GM23338 (cell line): ENCODE measurements around the gene DPF3. TPM values are rescaled to one million over a fixed set of nuclear protein-coding genes. Genes with fewer than 3 reads are reported as not detected.

ENCODE experiments used
- ATAC-seq: fragments of 200-7000 bp; cut with Tn5 transposase; 3 replicates; pipeline ENCODE4 v1.9.1; 2020
- DNase-seq: peaks from one replicate; pipeline ENCODE4 v3.0.0-alpha.2; 2015; ENCODE audit warnings: low spot score
- H2AFZ ChIP-seq: fragments of 200-600 bp; sonication (generic); 2 replicates; pipeline ENCODE4 v1.8.0; 2016; ENCODE audit warnings: antibody characterized with exemption, mild to moderate bottlenecking, moderate library complexity
- H3F3A ChIP-seq: fragments of 200-600 bp; sonication (generic); replicated peaks from 2 replicates; pipeline ENCODE4 v1.8.0; 2017; ENCODE audit warnings: antibody characterized with exemption, mixed run types, low read depth
- H3K27ac ChIP-seq: fragments of 200-600 bp; sonication (generic); 2 replicates; pipeline ENCODE4 v1.6.1; 2016; ENCODE audit warnings: low read depth
- H3K27me3 ChIP-seq: fragments of 200-600 bp; sonication (generic); 2 replicates; pipeline ENCODE4 v1.8.0; 2016; ENCODE audit warnings: mild to moderate bottlenecking, mixed run types, moderate library complexity; ENCODE audit not compliant: insufficient read depth
- H3K36me3 ChIP-seq: fragments of 200-600 bp; sonication (generic); 2 replicates; pipeline ENCODE4 v1.8.0; 2016; ENCODE audit warnings: mild to moderate bottlenecking; ENCODE audit not compliant: insufficient read depth
- H3K4me1 ChIP-seq: fragments of 200-600 bp; sonication (generic); 2 replicates; pipeline ENCODE4 v1.8.0; 2016; ENCODE audit warnings: mild to moderate bottlenecking, moderate library complexity; ENCODE audit not compliant: insufficient read depth
- H3K4me2 ChIP-seq: fragments of 200-600 bp; sonication (generic); 2 replicates; pipeline ENCODE4 v1.7.1; 2017; ENCODE audit warnings: mixed run types
- H3K4me3 ChIP-seq: fragments of 200-600 bp; sonication (generic); 2 replicates; pipeline ENCODE4 v1.6.1; 2016; ENCODE audit warnings: mixed run types
- H3K79me2 ChIP-seq: fragments of 200-600 bp; sonication (generic); replicated peaks from 2 replicates; pipeline ENCODE4 v1.8.0; 2017; ENCODE audit warnings: mild to moderate bottlenecking; ENCODE audit not compliant: insufficient read depth
- H3K9me2 ChIP-seq: fragments of 200-600 bp; sonication (generic); 2 replicates; pipeline ENCODE4 v1.8.0; 2017; ENCODE audit not compliant: insufficient read depth
- H4K20me1 ChIP-seq: fragments of 200-600 bp; sonication (generic); replicated peaks from 2 replicates; pipeline ENCODE4 v1.8.0; 2017; ENCODE audit warnings: mild to moderate bottlenecking; ENCODE audit not compliant: insufficient read depth
- H3K27ac Mint-ChIP-seq: 2 replicates; pipeline ENCODE4 v1.8.0; 2020; ENCODE audit warnings: inconsistent platforms, mild to moderate bottlenecking, moderate library complexity, mixed read lengths
- H3K27me3 Mint-ChIP-seq: 3 replicates; pipeline ENCODE4 v1.8.0; 2022; ENCODE audit warnings: low read depth, mild to moderate bottlenecking, moderate library complexity, mixed read lengths, inconsistent platforms; ENCODE audit not compliant: insufficient read depth, poor library complexity
- H3K36me3 Mint-ChIP-seq: 3 replicates; pipeline ENCODE4 v1.8.0; 2021; ENCODE audit warnings: low read depth, mild to moderate bottlenecking, inconsistent platforms, moderate library complexity, mixed read lengths
- H3K4me1 Mint-ChIP-seq: 3 replicates; pipeline ENCODE4 v1.8.0; 2020; ENCODE audit warnings: mild to moderate bottlenecking, inconsistent platforms, mixed read lengths
- H3K4me3 Mint-ChIP-seq: 3 replicates; pipeline ENCODE4 v1.8.0; 2021; ENCODE audit warnings: moderate library complexity, mild to moderate bottlenecking, inconsistent platforms, mixed read lengths
- H3K9me3 Mint-ChIP-seq: 3 replicates; pipeline ENCODE4 v1.8.0; 2020; ENCODE audit warnings: moderate library complexity, mild to moderate bottlenecking, inconsistent platforms, mixed read lengths
- CTCF ChIP-seq, 2 experiments: fragments of 200-600 bp in 1 of 2; sonication (generic) in 1 of 2; conservative IDR thresholded peaks; 2 replicates each; pipeline versions ENCODE4 v1.5.1 to v1.6.1; 2016 to 2017; ENCODE audit warnings: antibody characterized with exemption in 2 of 2, low read depth in 2 of 2, mild to moderate bottlenecking in 2 of 2, moderate library complexity in 1 of 2
- EZH2 ChIP-seq: fragments of 200-600 bp; sonication (generic); IDR thresholded peaks from one replicate; pipeline ENCODE4 v1.8.0; 2017; ENCODE audit warnings: antibody characterized with exemption, mild to moderate bottlenecking, low read depth; ENCODE audit not compliant: unreplicated experiment
- JUNB ChIP-seq: IDR thresholded peaks from one replicate; pipeline ENCODE4 v1.6.1; 2016; ENCODE audit warnings: antibody characterized with exemption; ENCODE audit not compliant: unreplicated experiment
- ZNF114 ChIP-seq: fragments of 250-450 bp; sonication (Bioruptor Pico); IDR thresholded peaks from 2 replicates; pipeline ENCODE4 v1.5.0; 2020; ENCODE audit warnings: mild to moderate bottlenecking, moderate library complexity
- ZNF462 ChIP-seq: fragments of 250-450 bp; sonication (Bioruptor Pico); IDR thresholded peaks from 2 replicates; pipeline ENCODE4 v1.5.0; 2020; ENCODE audit warnings: mild to moderate bottlenecking, moderate library complexity
- polyA plus RNA-seq: library from polyadenylated mRNA; unstranded; fragments of >200 nt; fragmentation: Nextera tagmentation; extraction: Ambion mirVana; gene quantifications from 2 replicates; pipeline ENCODE4 v1.2.1, GENCODE V29; 2016
- total RNA-seq: library from RNA; depleted of rRNA; stranded (reverse); fragments of >200 nt; shearing (Covaris generic); gene quantifications from 2 replicates; pipeline ENCODE4 v1.2.3, GENCODE V29; 2014
- TF ChIP-seq, protein P1 (sequence below): IDR thresholded peaks from one replicate; pipeline ENCODE4 v1.6.1; 2018; ENCODE audit warnings: antibody characterized with exemption; ENCODE audit not compliant: unreplicated experiment

The DPF3 gene
- total and polyA plus RNA-seq, 2 experiments from 2014 or later: 0.18 to 1.0 TPM

DNA sequence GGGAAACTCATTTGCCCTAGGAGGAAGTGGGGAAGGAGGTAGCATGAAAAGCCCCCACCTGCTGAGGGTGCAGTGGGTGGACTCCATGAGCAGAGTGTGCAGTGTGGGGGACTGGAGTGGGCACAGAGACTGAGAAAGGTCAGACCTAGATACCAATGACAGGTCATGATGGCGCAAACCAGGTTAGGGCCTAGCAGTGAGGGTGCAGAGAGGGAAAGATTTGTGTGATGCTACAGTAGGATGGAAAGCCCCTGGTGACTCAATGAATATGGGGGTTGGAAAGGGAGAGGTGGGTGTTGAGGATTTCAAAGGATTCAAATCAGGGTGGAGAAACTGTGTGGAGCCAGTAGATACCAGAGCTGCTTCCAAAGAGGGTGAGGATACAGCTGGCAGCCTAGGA, 319.2 kb downstream of the DPF3 start:
- H3K36me3 Mint-ChIP-seq: no peaks in the 10 kb centered on the region; the same call in 2 of the 3 replicates
- Histone ChIP-seq H3K36me3 (no peaks in the 10 kb centered on the region), H4K20me1 (no peaks in the 10 kb centered on the region), H3K27me3 (no peaks in the 10 kb centered on the region), H3K4me3 (no peak overlapping the region), H3K27ac (no peak overlapping the region), H3K9me2 (no peaks in the 10 kb centered on the region), H3F3A (no peaks in the 10 kb centered on the region), H3K4me1 (no peaks in the 10 kb centered on the region), H2AFZ (no peak overlapping the region), H3K4me2 (no peak overlapping the region), H3K79me2 (no peaks in the 10 kb centered on the region)
- TF ChIP-seq EZH2 (no peak), JUNB (no peak), ZNF114 (CRISPR knock-in tag) (no peak), ZNF462 (CRISPR knock-in tag) (no peak)
- DNase-seq (no peak), ATAC-seq (no peak)
- no peak overlapping the region for H3K27ac Mint-ChIP-seq
- H3K4me1 Mint-ChIP-seq: 0 out of 3 replicates have a peak, but pooled peaks cover 4% of the 10 kb centered on the region
- H3K4me3 Mint-ChIP-seq: no peak overlapping the region
- peaks cover 3% of the 10 kb centered on the region for H3K27me3 Mint-ChIP-seq
- H3K9me3 Mint-ChIP-seq: peaks cover 5% of the 10 kb centered on the region; the same call in 2 of the 3 replicates

DNA sequence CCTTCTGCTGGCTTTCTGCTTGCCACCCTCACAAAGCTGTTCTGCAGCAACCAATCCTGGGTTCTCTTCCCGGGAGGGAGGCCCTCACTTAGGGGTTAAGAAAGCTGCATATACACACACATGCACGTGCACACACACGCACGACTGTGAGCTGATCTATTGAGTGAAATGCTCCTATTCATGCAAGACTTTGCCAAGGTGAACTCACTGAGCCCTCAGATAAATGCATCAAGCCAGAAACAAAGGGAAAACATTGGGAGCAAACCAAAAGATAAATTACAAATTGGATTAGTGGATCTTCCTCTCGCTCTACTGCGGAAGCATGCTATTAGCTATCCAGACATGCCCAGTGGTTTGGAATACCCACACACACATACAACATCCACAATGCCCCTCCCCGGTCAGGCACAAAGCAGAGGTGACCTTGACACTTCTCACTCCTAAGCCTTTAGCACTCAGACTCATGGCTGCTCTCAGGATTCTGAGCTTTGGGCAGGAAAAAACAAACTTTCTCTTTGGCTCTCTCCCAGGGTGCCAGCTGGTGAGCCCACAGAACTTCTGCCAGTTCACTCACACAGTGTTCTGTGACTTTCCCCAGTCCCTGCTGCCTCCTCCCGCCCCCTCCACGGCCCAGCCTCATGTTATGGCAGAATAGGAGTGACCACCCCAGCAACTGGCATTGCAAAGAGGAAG, 320.0 kb downstream of the DPF3 start:
- Mint-ChIP-seq H3K27me3 (peaks cover 3% of the 10 kb centered on the region), H3K9me3 (peaks cover 5% of the 10 kb centered on the region; the same call in 2 of the 3 replicates), H3K4me1 (0 out of 3 replicates have a peak, but pooled peaks cover 4% of the 10 kb centered on the region), H3K4me3 (no peak overlapping the region), H3K27ac (no peak overlapping the region), H3K36me3 (no peaks in the 10 kb centered on the region; the same call in 2 of the 3 replicates)
- no peak for ATAC-seq
- Histone ChIP-seq H3F3A (no peaks in the 10 kb centered on the region), H3K36me3 (no peaks in the 10 kb centered on the region), H2AFZ (no peak overlapping the region), H3K4me1 (no peaks in the 10 kb centered on the region), H3K79me2 (no peaks in the 10 kb centered on the region), H3K4me3 (no peak overlapping the region), H3K27ac (no peak overlapping the region), H3K9me2 (no peaks in the 10 kb centered on the region), H3K27me3 (no peaks in the 10 kb centered on the region), H4K20me1 (no peaks in the 10 kb centered on the region), H3K4me2 (no peak overlapping the region)
- peak; percentile 14 for DNase-seq
- no peak for TF ChIP-seq ZNF114 (CRISPR knock-in tag)
- TF ChIP-seq, protein P1, sequence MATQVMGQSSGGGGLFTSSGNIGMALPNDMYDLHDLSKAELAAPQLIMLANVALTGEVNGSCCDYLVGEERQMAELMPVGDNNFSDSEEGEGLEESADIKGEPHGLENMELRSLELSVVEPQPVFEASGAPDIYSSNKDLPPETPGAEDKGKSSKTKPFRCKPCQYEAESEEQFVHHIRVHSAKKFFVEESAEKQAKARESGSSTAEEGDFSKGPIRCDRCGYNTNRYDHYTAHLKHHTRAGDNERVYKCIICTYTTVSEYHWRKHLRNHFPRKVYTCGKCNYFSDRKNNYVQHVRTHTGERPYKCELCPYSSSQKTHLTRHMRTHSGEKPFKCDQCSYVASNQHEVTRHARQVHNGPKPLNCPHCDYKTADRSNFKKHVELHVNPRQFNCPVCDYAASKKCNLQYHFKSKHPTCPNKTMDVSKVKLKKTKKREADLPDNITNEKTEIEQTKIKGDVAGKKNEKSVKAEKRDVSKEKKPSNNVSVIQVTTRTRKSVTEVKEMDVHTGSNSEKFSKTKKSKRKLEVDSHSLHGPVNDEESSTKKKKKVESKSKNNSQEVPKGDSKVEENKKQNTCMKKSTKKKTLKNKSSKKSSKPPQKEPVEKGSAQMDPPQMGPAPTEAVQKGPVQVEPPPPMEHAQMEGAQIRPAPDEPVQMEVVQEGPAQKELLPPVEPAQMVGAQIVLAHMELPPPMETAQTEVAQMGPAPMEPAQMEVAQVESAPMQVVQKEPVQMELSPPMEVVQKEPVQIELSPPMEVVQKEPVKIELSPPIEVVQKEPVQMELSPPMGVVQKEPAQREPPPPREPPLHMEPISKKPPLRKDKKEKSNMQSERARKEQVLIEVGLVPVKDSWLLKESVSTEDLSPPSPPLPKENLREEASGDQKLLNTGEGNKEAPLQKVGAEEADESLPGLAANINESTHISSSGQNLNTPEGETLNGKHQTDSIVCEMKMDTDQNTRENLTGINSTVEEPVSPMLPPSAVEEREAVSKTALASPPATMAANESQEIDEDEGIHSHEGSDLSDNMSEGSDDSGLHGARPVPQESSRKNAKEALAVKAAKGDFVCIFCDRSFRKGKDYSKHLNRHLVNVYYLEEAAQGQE: no peak
- TF ChIP-seq CTCF (conservative IDR thresholded peaks at IDR 0.05; ENCODE audit: low read depth in 2 of 2): no peak
